GM21390 (cell line): Measurements from ENCODE around the gene NCOA6.

ENCODE experiments used
- ATAC-seq: cut with Tn5 transposase; IDR thresholded peaks from one replicate; pipeline ENCODE4 v1.9.1; 2021; ENCODE audit not compliant: unreplicated experiment

Gene NCOA6

GRCh38 chr20:34825530-34826362, at the start of gene NCOA6:
Gene NCOA6 (minus strand): TSS chr20:34825651. CDS start chr20:34782355, 43,296 bp downstream.
- peak; percentile 42 for ATAC-seq

GRCh38 chr20:34874094-34874654, 48.7 kb upstream of the NCOA6 start:
- no peak for ATAC-seq

GRCh38 chr20:34873583-34874093, 48.2 kb upstream of the NCOA6 start:
- ATAC-seq = no peak

GRCh38 chr20:34872622-34873224, 47.3 kb upstream of the NCOA6 start, which contains the start of gene GGT7:
Gene GGT7 (minus strand): TSS chr20:34872856. CDS start chr20:34872815, 41 bp downstream.
- ATAC-seq = no peak

GRCh38 chr20:34871966-34872621, 46.6 kb upstream of the NCOA6 start:
- no peak for ATAC-seq

GRCh38 chr20:34871320-34871926, 46.0 kb upstream of the NCOA6 start:
- ATAC-seq = no peak

GRCh38 chr20:34864216-34864615, 38.8 kb upstream of the NCOA6 start:
- no peak for ATAC-seq

- no peak for ATAC-seq
Observed at GRCh38 chr20:34863421-34863965, 38.0 kb upstream of the NCOA6 start.

GRCh38 chr20:34862724-34863123, 37.3 kb upstream of the NCOA6 start:
- no peak for ATAC-seq

GRCh38 chr20:34861386-34862084, 36.1 kb upstream of the NCOA6 start:
- ATAC-seq = no peak

- ATAC-seq = no peak
Observed at GRCh38 chr20:34859826-34860545, 34.5 kb upstream of the NCOA6 start.

- no peak for ATAC-seq
Observed at GRCh38 chr20:34859367-34859766, 33.9 kb upstream of the NCOA6 start.

GRCh38 chr20:34852298-34852697, 26.8 kb upstream of the NCOA6 start:
- no peak for ATAC-seq

GRCh38 chr20:34850969-34851368, 25.5 kb upstream of the NCOA6 start:
- ATAC-seq = no peak

- no peak for ATAC-seq
Observed at GRCh38 chr20:34849778-34850177, 24.3 kb upstream of the NCOA6 start.

- ATAC-seq = no peak
Observed at GRCh38 chr20:34848597-34848996, 23.1 kb upstream of the NCOA6 start.

- ATAC-seq = no peak
Observed at GRCh38 chr20:34843421-34843820, 18.0 kb upstream of the NCOA6 start.

- ATAC-seq = no peak
Observed at GRCh38 chr20:34842143-34842542, 16.7 kb upstream of the NCOA6 start.

- no peak for ATAC-seq
Observed at GRCh38 chr20:34834459-34834893, 9.0 kb upstream of the NCOA6 start.
